IPS DF 4.7 (cell line): ENCODE measurements around the gene MESD.

Source experiments
- DNase-seq: peaks from one replicate; pipeline ENCODE4 v3.0.0-alpha.2; 2013; ENCODE audit warnings: low spot score; ENCODE audit errors: extremely low read depth

The MESD gene

DNA sequence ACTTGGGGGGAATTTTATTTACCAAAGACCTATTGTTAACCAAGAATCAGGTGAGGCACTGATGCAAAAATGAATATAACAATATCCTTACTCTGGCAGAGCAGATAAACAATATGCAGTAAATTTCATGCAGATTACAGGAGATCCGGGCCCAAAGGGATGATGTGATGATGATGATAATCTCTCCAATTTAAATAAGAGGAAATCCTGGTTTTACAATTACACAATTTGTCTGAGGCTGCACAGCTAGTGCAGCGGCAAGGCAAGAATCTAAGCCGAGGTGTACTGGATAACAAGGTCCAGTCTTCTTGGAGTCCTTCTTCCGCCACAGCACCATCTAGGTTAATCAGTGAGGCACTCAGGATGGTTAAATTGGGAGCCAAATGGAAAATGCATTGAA lies 2.4 kb upstream of the MESD start:
- no peak for DNase-seq

DNA sequence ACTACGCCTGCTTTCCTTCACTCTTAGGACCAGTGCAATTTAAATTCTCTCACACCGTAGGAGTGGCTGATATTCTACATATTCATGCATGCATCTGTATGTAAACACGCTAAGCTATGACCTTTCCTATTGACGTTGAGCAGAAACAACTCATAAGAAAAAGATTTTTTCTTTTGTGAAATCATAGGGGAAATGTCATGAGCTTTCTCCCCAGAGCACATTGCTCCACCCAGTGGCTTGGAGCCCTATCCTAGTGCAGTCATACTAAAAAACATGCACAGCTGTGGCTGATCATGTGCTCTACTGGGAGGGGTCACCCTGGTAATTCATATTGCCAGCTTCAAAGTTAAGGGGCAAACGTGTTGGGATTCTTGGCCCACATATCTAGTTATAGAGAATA lies 1.8 kb upstream of the MESD start:
- no peak for DNase-seq

DNA sequence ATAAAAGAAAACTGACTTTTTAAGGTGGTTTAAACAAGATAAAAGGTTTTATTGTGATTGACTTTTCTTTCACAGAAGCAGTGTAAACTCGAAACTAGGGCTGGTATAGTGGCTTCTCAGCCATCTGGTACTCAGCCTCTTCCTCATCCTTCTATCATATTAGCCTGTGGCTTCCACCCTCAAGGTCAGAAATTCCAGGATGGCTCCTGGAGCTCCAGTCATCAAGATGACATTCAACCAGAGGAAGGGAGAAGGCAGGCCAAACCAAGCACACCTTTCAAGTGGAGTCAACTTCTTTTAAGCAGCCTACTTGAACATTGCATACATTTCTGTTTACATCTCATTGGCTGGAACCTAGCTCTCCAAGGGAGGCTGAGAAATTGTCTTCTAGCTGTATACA lies 1.3 kb upstream of the MESD start:
- DNase-seq = no peak

DNA sequence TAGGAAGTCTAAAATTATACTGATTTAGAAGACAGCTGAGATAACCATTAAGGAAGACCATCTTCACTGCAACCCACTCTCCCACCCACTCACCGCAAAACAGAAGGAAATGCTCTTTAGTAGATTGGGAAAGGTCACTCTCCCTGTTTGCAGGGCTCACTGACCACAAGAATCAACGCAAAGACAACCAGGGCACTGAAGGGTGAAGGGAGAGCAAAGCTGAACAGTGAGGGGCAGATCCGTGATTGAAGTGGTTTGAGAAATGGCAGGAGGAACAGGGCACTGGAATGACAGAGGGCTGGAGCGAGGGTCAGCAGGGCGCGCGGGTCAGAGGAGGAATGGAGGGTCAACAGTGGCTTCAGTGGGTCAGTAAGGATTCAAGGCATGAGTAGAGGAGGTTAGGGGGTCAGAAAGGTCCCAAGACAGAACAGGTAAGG lies 520 bp downstream of the MESD start:
- no peak for DNase-seq

DNA sequence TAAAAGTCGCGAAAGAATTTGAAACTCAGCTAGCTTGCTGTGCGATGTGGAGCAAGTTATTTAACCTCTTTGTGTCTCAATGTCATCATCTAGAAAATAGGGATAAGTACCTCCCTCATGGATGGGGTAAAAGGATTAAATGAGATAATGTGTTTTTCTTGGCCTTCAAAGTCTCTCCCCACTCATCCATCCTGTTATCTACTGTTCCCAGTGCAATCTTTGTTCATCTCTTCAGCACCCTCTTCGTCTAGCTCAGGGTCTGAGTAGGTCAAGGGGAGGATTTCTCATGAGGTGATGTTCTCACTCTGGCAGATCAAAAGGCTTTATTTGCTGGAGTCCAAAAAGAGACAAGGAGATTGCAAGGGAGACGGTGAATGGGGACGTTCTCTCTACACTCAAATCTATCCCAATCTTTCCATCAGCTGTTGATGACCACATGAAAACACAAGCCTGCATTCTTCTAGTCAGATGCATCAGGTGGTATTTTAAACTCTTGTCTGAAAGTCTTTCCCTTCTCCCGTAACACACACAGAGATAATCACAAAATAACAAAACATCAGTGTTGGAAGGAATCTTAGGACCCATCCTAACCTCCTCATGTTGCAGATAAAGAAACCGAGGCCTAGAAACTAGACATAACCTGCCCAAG lies 1.3 kb downstream of the MESD start:
- no peak for DNase-seq

DNA sequence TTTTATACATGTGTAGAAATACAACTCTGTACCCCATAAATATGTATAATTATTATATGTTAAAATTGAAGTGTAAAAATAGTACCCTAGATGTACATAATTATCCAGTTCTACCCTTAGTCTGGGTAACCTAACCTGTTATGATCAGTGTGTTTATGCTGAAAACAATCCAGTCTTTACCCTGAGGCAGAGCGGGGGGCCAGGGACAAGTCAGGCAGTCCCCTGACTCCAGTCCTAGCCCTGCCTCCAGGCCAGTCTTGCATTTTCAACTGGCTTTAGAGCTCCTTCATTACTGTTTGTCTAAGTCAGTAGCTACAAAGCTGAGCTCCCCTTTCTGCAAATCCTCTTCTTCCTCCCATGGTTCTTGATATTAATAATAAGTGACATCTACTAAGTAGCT lies 3.1 kb downstream of the MESD start:
- no peak for DNase-seq

DNA sequence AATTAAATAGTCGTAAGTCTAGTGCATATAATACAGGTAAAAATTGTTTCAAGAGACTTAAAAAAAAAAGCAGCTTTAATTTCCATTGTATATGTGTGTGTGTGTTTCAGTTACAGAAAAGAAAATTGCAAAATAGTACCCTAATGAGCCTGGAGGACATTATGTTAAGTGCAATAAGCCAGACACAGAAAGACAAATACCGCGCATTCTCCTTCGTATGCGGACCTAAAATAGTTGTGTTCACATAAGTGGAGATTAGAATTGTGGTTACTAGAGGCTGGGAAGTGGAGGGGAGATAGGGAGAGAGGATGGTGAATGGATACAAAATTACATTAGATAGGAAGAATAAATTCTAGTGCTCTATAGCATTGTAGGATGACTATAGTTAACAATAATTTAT lies 3.6 kb downstream of the MESD start:
- no peak for DNase-seq

DNA sequence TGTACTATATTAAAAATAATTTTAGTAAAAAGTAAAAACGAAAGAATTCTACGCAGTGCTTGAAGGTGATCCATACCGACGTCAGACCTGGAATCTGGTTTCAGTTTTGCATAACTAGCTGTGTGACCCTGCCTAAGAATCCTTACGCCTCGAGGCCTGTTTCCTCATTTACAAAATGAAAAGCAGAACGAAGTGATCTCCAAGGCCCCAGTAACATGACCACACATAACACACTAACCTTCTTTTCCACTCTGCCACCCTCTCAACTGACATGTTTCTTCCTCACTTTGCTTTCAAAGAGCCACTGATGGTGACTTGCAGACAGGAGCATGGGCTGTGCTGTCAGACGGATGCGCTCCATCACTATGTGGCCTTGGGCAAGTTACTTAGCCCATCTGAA lies 4.8 kb downstream of the MESD start:
- no peak for DNase-seq

DNA sequence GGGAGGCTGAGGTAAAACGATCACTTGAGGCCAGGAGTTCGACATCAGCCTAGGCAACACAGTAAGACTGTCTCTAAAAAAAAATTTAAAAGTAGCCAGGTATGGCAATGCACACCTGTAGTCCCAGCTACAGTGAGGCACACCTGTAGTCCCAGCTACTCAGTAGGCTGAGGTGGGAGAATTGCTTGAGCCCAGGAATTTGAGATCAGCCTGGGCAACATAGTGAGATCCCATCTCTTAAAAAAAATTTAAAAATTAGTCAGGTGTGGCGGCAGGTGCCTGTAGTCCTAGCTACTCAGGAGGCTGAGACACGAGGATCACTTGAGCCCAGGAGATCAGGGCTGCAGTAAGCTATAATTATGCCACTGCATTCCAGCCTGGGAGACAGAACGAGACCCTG lies 6.8 kb downstream of the MESD start:
- DNase-seq = no peak

DNA sequence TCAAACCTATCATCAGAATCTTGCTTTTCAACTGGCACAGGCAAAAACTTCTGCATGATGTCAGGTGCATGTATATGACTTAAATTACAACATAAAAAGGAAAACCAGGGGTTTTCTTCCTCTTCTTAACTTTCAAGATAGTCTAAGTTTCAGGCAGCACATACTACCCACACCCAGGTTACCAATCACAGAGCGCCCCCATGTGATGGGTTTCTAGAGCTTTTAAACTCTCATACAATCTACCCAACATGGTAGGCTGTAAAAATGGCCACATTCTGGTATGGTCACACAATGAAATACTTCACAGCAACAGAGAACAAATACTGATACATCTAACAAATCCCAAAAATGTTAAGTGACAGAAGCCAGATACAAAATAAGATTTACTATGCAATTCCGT lies 7.4 kb downstream of the MESD start:
- DNase-seq = no peak

DNA sequence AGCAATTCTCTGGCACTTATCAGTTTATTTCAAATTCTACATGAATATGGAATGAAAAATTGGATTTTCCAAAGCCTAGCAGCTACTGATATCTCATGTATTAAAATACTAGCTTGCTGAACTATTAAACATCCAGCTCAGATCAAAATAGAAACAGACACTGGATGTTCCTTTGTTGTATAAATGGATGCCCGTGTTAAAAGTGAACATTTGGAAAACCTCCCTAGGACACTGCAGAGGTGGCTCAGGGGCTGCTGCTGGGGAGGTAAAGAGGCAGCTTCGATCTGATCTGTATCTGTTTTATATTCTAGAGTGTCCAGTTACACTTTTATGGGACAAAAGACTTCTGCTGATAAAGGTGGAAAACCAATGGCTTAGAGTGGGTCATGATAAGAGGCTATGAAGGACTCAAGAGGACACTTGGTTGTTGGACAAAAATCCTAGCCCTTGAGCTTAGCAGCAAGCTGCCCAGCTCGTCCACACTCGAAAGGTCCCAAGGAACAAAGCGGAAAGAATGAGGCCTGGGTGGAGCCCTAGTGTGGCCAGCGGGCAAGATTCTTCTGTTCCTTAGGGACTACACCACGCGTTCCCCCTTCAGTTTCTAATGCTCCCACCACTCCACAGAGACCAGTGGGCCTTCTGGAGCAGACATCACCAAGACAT lies 9.9 kb downstream of the MESD start:
- DNase-seq = no peak

DNA sequence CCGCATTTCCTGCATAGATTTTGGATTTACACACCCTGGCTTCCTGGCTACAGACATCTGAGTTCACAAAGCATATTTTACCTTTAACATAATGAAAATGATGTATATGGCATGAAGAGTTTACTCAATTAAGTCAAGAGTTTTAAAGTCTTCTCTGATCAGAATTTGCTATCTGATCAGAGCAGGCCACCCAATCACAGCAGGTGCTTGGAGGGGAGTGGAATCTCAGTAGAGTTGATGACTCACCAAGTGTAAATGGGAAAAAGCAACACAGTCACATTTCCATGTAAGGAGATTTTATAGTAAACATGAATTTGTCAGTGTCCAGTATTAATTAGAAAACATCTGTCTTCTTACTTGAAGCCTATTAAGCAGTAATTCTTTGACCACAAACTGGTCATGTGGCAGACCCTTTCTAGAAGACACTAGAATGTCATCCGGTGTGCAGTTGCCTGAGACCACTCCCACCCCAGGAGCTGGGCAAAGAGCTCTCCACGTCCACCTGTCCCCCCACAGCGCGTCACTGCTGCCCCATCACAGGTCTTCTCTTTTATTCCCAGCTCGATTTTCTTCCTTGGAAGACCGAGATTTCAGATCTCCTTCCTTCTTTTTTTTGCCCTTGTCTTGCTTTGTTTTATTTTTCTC lies 10.8 kb downstream of the MESD start:
- DNase-seq = no peak

DNA sequence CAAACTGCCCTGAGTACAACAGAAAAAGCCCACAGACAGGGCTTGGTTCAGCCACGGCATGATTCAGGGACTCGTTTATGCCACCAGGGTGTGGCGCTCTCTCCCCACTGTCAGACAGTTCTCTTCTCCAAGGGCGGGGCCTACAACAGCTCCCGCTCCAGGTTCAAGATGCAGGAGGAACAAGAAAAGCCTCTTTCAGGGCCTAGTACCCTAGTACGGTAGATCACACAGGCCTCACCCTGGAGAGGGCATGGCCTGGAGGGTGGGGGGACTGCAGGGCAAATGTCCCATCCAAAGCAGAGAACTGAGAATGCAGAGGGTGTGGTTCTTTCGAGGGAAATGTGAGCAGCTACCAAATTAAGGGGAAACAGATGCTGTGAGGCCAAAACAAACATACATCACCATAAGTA lies 12.0 kb downstream of the MESD start:
- no peak for DNase-seq

DNA sequence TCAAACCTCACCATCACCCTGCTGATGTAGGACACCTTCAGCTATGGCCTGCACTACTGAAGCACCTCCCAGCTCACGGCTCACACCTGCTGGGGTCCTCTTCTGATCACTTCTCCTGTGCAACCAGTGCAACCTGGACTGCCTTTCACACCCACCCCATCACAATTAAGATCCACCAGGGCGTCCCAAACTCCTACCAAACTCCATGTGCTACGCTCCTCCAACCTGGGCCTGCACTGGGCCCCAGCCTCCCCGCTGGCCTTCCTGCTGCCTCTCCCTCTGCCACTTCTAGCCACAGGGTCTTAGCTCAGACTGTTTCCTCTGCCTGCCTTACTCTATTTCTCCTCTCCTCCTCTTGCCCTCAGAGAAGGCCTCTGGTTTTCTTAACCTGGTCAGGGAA lies 12.8 kb downstream of the MESD start:
- no peak for DNase-seq

DNA sequence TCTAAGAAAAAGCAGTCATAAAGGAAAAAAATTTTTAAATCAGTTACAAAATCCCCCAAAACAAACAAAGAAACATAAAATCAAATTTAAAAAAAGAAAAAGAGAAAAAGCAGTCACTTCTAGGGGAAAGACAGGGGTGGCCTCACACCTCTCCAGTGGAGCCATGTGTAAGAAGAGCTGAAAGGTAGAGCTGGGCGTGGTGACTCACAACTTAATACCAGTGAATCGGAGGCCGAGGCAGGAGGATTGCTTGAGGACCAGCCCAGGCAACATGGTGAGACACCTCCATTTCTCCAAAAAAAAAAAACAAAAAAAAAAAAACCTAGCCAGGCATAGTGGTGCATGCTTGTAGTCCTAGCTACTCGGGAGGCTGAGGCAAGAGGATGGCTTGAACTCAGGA lies 14.7 kb downstream of the MESD start:
- no peak for DNase-seq

DNA sequence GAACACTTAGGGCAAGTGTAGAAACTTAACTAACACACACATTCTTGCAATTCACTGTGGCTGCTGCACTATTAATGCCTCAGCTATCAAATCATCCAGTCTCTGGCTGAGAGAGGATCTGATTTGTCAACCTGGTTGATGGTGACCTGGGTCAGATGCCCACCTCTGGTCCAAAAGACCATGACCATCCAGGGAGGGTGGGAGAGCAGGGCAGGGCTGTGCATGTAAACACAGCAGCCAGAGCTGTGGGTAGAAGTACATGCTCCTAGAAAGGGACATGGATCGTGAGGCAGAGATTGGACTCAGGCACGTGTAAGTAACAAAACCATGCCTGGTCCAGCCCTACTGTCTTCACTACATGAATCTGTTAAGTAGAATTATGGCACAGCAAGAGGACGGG lies 17.3 kb downstream of the MESD start:
- no peak for DNase-seq

DNA sequence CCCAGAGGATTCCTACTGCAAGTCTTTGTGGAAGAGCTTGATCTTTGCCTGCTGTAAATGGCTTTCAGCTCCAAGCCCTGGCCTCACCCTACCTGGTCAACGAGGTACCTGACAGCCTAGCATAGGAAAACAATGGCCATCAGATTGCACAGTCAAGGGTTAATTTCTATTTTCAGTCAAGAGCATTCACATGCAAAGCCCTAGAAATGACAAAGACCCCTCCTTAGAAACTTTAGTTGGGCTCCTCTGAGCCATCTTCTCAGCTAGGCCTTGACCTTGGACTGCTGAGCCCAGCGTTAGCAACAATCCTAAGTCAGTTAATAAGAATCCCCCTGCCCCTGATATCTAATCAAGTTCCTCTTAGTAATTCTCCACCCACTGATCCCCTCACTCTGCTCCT lies 18.5 kb downstream of the MESD start:
- no peak for DNase-seq

DNA sequence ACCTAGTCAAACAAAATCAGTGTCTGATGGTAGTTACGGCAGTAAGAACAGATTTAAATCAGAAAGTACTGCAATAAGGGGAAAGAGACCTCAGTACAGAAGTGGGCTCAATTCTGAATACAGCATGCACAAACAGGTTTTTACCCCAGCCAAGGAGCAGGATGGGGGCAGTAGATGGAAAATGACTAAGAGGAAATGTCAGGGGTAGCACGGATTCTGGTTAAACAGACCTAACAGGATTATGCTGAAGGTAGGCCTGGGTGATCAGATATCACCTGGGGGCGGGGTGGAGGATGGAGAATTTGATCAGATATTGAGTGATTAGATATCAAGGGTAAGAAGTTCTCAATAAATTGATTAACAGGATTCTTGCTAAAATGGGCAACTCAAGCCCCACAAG lies 19.0 kb downstream of the MESD start:
- DNase-seq = no peak

DNA sequence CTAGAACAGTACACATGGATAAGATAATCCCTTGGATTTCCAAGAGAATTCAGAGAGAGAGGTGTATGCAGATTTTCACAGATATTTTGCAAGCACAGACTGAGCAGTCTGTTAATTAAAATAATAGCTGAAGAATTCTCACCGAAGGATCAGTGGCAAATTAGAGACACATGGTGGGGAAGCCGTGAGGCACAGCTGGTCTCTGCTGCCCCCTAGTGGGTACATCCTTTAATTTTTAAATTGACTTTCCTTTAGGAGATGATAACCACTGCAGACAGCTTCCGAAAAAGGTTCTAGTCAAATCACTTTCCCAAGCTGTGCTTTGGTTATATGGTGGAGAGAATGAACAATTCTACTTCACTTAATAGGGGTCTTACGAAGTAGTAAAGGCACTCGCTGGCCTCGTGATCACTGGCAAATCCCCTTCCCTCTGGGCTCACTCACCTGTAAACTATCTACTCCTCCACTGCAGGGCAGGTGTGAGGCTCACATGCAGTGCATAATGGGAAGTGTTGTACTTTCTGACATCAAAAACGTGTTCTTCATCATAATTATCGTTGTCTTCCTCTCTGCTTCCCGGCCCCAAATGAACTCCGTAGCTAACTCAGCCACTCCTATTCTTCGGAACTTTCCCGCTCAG lies 19.5 kb downstream of the MESD start:
- DNase-seq = peak; percentile 38

DNA sequence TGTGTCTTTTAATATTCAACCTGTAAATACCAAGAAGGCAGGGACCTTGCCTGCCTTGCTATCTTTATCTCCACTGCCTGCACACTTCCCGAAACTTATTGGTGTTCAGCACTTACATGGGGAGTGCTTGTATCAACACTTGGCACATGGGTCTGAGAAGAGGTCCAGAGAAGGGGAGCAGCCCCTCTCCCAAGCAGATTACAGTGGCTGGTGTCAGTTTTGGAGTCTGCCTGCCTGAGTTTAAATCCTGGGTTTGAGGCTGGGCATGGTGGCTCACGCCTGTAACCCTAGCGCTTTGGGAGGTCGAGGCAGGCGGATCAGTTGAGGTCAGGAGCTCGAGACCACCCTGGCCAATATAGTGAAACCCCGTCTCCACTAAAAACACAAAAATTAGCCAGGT lies 20.3 kb downstream of the MESD start:
- no peak for DNase-seq

DNA sequence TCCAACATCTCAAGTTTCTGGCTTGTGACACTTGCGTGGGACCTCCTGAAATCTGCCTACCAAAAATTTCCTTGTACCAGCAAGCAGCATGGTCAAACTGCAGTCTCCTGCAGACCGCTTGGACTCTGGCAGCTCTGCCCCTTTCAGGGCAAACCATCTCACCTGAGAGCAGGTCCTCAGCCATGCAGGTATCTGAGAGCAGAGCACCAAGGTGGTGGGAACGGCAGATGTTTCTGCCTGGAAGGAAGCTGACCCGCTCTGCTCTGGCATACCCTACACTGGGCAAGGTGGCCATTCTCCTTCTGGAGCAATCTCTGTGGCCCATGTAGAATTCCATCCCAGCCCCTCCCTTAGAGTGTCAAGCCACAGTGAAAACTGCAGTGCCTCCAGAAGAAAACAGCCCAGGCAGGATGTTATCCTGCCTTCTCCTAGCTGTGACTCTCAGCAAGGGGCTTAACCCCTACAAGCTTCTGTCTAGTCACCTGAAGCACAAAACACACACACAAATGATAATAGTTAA lies 21.6 kb downstream of the MESD start:
- DNase-seq = no peak

DNA sequence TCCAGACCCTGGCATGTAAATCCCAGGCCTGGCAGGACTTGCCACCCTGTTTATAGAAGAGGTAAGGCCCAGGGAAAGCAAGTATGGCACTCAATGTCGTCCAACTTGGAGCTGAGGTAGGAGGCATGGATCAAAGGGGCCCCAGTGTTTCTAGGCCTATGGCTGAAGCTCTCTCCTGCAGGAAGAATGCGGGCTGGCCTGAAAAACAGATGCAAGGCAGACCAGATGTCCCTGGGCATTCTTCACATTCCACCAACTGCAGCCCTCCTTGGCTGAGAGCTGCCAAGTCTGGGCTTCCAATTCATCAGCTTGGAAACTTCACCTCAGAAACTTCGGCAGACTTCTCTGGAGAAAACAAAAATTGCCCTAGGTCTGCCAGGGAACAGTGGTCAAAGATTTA lies 22.2 kb downstream of the MESD start:
- DNase-seq = peak; percentile 41
